Mucosa of descending colon (tissue), 3 donors: ENCODE data around the gene RALGPS1. TPM values are rescaled to one million over a fixed set of nuclear protein-coding genes. Genes with fewer than 3 reads are reported as not detected.

ENCODE experiments used
- ATAC-seq: fragments of 200-7000 bp; cut with Tn5 transposase; one replicate; pipeline ENCODE4 v1.9.1; 2020; ENCODE audit warnings: mild to moderate bottlenecking, moderate library complexity
- DNase-seq, 3 donors: peaks; one replicate each; pipeline ENCODE4 v3.0.0-alpha.2; 2020
- H3K36me3 ChIP-seq: fragments of 200-600 bp; one replicate; pipeline ENCODE4 v1.8.0; 2021; ENCODE audit warnings: low read depth, mild to moderate bottlenecking
- H3K4me1 ChIP-seq: fragments of 200-600 bp; one replicate; pipeline ENCODE4 v1.8.0; 2021; ENCODE audit warnings: low read depth, mild to moderate bottlenecking
- H3K4me3 ChIP-seq: fragments of 200-600 bp; one replicate; pipeline ENCODE4 v1.8.0; 2021; ENCODE audit warnings: mild to moderate bottlenecking
- H3K9me3 ChIP-seq: fragments of 200-600 bp; one replicate; pipeline ENCODE4 v1.8.0; 2021; ENCODE audit warnings: mild to moderate bottlenecking
- CTCF ChIP-seq: fragments of 200-600 bp; IDR thresholded peaks from one replicate; pipeline ENCODE4 v1.8.0; 2022; ENCODE audit warnings: antibody characterized with exemption, mild to moderate bottlenecking
- intact Hi-C, 2 donors: fragments of 100-400 bp; cut with DNase I in 1 of 2; cut with micrococcal nuclease in 1 of 2; formaldehyde crosslinking; loops; one replicate each; pipeline versions ENCODE4 v1.11.0 to v1.11.1; 2022; cut with DNase I, micrococcal nuclease
- total RNA-seq, 3 donors: library from RNA; stranded (reverse); fragmentation: NEBNext Ultra II Directional in 2 of 3; extraction: Animal tissue kit (Norgen Biotek cat#: 25700) in 2 of 3; gene quantifications; one replicate each; pipeline versions ENCODE4 v1.2.1 to v1.2.4, GENCODE V29; 2021 to 2023
- donor health status: DM: no; HTN: no; CAD: no; lungs with moderate emphysema.
- donor health status: DM: no; HTN: no; CAD: no.
- donor health status: DM: no; HTN: yes; CAD: no.

RALGPS1 gene
- total RNA-seq, 3 donors from 2014 or later: 31.3 to 55.4 (median 32.1) TPM

GRCh38 chr9:127244609-127245601, 330.3 kb downstream of the RALGPS1 start:
- Histone ChIP-seq H3K4me3 (peak overlapping the region; percentile 36), H3K4me1 (peaks cover 6% of the 10 kb centered on the region), H3K36me3 (peaks cover 3% of the 10 kb centered on the region), H3K9me3 (no peaks in the 10 kb centered on the region)
- peak; percentile 100 for ATAC-seq
- peak; percentile 97 to 98 (median 98) for DNase-seq
- intact Hi-C loops: no loop called here
- TF ChIP-seq CTCF: no peak

GRCh38 chr9:127245637-127246164, 331.1 kb downstream of the RALGPS1 start:
- DNase-seq (peak in 1 of 3 donors; percentile 10), ATAC-seq (peak; percentile 3)
- Histone ChIP-seq H3K36me3 (peaks cover 3% of the 10 kb centered on the region), H3K9me3 (no peaks in the 10 kb centered on the region), H3K4me3 (peak overlapping the region; percentile 36), H3K4me1 (peaks cover 6% of the 10 kb centered on the region)
- intact Hi-C loops: no loop called here
- TF ChIP-seq CTCF: no peak

- intact Hi-C loops: no loop called here
- no peaks in the 10 kb centered on the region for H3K9me3 ChIP-seq
- H3K4me1 ChIP-seq: peaks cover 6% of the 10 kb centered on the region
- TF ChIP-seq CTCF: no peak
- DNase-seq: no peak
- ATAC-seq: no peak
- no peak overlapping the region for H3K4me3 ChIP-seq
- H3K36me3 ChIP-seq: peaks cover 3% of the 10 kb centered on the region
These were observed 333.7 kb downstream of the RALGPS1 start for GRCh38 chr9:127248241-127248640.

GRCh38 chr9:127249877-127250276, 335.3 kb downstream of the RALGPS1 start:
- Histone ChIP-seq H3K9me3 (no peaks in the 10 kb centered on the region), H3K36me3 (peaks cover 3% of the 10 kb centered on the region), H3K4me3 (no peak overlapping the region), H3K4me1 (no peaks in the 10 kb centered on the region)
- intact Hi-C loops: no loop called here
- DNase-seq (no peak), ATAC-seq (no peak)
- no peak for TF ChIP-seq CTCF

- intact Hi-C loops: no loop called here
- no peak for ATAC-seq
- no peak for TF ChIP-seq CTCF
These were observed 336.4 kb downstream of the RALGPS1 start for GRCh38 chr9:127250896-127251391.

More at GRCh38 chr9:127250896-127251391, 336.4 kb downstream of the RALGPS1 start:
- no peak overlapping the region for H3K4me3 ChIP-seq
- H3K36me3 ChIP-seq: no peaks in the 10 kb centered on the region
- no peak for DNase-seq
- H3K4me1 ChIP-seq: no peaks in the 10 kb centered on the region
- no peaks in the 10 kb centered on the region for H3K9me3 ChIP-seq
